Measurements from ENCODE around the gene C1QTNF4. TPM values are rescaled to one million over a fixed set of nuclear protein-coding genes. Genes with fewer than 3 reads are reported as not detected.

C1QTNF4 gene
- total and polyA plus RNA-seq, 2 of the 13 experiments (the other 11 are each of a cell fraction or from before 2014, with no cell fraction given): not detected

DNA sequence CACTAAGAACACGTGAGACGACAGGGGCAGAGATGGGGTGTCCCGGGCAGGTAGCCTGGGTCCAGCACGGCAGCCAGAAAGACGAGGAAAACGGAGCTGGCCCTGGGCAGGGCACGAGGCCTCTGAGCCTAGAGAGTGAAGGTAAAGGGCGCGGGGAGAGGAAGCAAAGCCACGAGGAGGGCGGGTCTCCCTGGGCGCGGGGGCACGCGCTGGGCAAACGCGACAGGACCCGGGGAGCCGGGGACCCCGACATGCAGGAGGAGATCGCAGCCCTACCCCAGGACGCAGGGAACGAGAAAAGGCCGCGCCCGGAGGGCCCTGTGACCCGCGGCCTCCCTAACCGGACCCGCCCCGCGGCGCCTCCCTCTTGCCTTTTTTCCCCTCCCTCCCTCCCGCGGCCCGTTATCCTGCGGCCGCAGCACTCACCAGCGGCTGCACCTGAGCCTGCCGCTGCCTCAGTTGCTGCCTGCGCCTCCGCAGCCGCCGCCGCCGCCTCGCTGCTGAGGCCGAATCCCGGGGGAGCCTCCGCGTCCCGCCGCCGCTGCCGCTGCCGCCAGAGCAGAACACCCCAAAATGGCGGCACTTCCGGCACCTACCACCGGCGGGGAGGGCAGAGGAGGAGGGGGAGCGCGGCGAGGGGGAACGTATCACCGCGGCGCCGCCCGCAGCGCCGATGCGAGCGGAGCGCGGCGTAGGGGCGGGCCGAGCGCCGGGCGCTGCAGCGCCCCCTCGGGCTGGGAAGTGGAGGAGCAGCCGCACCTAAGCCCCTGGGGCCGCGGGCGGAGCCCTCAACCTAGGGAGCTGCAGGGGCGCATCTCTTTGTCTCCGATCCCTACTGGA lies 41.4 kb downstream of the C1QTNF4 start, which contains the start of gene CELF1 (continued):
- TF ChIP-seq HNRNPL (IDR thresholded peaks at IDR 0.05; ENCODE audit: low read depth, low read length) (no peak), GPN1 (CRISPR knock-in tag; IDR thresholded peaks at IDR 0.05; ENCODE audit: borderline replicate concordance) (no peak), STAT5B (CRISPR knock-in tag; IDR thresholded peaks at IDR 0.05) (no peak), ZFP41 (CRISPR knock-in tag; IDR thresholded peaks at IDR 0.05; ENCODE audit: borderline replicate concordance) (no peak), ZNF776 (CRISPR knock-in tag; IDR thresholded peaks at IDR 0.05) (peak; percentile 91), ZNF772 (CRISPR knock-in tag; IDR thresholded peaks at IDR 0.05) (peak; percentile 65; the same call in 1 of the 2 replicates), RBFOX2 (IDR thresholded peaks at IDR 0.05; ENCODE audit: low read depth, low read length) (peak; percentile 95), ZSCAN31 (CRISPR knock-in tag; IDR thresholded peaks at IDR 0.05; ENCODE audit: low read depth) (no peak), IRF2 (CRISPR knock-in tag; IDR thresholded peaks at IDR 0.05) (no peak; the same call in 1 of the 2 replicates), MAF1 (CRISPR knock-in tag; IDR thresholded peaks at IDR 0.05; ENCODE audit: borderline replicate concordance) (peak; percentile 53; the same call in 1 of the 2 replicates), NFE2 (CRISPR knock-in tag; IDR thresholded peaks at IDR 0.05) (no peak), SNAPC2 (CRISPR knock-in tag; IDR thresholded peaks at IDR 0.05) (no peak), SRSF4 (IDR thresholded peaks at IDR 0.05; ENCODE audit: low read depth, low read length, poor library complexity, severe bottlenecking) (no peak), ISL2 (CRISPR knock-in tag; IDR thresholded peaks at IDR 0.05) (peak; percentile 23; the same call in 1 of the 2 replicates), ZFX (CRISPR knock-in tag; IDR thresholded peaks at IDR 0.05; ENCODE audit: low read depth) (peak; percentile 87), FOXK1 (CRISPR knock-in tag; IDR thresholded peaks at IDR 0.05; ENCODE audit: borderline replicate concordance, low read depth) (no peak; the same call in 1 of the 2 replicates), ZNF780A (CRISPR knock-in tag; IDR thresholded peaks at IDR 0.05) (peak; percentile 16; the same call in 1 of the 2 replicates)
- TF ChIP-seq, protein P1, sequence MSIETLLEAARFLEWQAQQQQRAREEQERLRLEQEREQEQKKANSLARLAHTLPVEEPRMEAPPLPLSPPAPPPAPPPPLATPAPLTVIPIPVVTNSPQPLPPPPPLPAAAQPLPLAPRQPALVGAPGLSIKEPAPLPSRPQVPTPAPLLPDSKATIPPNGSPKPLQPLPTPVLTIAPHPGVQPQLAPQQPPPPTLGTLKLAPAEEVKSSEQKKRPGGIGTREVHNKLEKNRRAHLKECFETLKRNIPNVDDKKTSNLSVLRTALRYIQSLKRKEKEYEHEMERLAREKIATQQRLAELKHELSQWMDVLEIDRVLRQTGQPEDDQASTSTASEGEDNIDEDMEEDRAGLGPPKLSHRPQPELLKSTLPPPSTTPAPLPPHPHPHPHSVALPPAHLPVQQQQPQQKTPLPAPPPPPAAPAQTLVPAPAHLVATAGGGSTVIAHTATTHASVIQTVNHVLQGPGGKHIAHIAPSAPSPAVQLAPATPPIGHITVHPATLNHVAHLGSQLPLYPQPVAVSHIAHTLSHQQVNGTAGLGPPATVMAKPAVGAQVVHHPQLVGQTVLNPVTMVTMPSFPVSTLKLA (IDR thresholded peaks at IDR 0.05): 0 out of 2 replicates have a peak, but pooled peaks have one; percentile 7
- TF ChIP-seq, protein P2, sequence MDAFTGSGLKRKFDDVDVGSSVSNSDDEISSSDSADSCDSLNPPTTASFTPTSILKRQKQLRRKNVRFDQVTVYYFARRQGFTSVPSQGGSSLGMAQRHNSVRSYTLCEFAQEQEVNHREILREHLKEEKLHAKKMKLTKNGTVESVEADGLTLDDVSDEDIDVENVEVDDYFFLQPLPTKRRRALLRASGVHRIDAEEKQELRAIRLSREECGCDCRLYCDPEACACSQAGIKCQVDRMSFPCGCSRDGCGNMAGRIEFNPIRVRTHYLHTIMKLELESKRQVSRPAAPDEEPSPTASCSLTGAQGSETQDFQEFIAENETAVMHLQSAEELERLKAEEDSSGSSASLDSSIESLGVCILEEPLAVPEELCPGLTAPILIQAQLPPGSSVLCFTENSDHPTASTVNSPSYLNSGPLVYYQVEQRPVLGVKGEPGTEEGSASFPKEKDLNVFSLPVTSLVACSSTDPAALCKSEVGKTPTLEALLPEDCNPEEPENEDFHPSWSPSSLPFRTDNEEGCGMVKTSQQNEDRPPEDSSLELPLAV (CRISPR knock-in tag; conservative IDR thresholded peaks at IDR 0.05; ENCODE audit: low read depth): no peak
- TF ChIP-seq, protein P3, sequence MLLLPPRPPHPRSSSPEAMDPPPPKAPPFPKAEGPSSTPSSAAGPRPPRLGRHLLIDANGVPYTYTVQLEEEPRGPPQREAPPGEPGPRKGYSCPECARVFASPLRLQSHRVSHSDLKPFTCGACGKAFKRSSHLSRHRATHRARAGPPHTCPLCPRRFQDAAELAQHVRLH (CRISPR knock-in tag; IDR thresholded peaks at IDR 0.05; ENCODE audit: borderline replicate concordance, low read depth): peak; percentile 55
- TF ChIP-seq, protein P4, sequence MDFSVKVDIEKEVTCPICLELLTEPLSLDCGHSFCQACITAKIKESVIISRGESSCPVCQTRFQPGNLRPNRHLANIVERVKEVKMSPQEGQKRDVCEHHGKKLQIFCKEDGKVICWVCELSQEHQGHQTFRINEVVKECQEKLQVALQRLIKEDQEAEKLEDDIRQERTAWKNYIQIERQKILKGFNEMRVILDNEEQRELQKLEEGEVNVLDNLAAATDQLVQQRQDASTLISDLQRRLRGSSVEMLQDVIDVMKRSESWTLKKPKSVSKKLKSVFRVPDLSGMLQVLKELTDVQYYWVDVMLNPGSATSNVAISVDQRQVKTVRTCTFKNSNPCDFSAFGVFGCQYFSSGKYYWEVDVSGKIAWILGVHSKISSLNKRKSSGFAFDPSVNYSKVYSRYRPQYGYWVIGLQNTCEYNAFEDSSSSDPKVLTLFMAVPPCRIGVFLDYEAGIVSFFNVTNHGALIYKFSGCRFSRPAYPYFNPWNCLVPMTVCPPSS (IDR thresholded peaks at IDR 0.05): no peak
- TF ChIP-seq, protein P5, sequence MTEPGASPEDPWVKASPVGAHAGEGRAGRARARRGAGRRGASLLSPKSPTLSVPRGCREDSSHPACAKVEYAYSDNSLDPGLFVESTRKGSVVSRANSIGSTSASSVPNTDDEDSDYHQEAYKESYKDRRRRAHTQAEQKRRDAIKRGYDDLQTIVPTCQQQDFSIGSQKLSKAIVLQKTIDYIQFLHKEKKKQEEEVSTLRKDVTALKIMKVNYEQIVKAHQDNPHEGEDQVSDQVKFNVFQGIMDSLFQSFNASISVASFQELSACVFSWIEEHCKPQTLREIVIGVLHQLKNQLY (CRISPR knock-in tag; IDR thresholded peaks at IDR 0.05): 0 out of 2 replicates have a peak, but pooled peaks have one; percentile 15
